OCI-LY3 (cell line): Measurements from ENCODE around the gene DNAH7.

ENCODE experiments used
- H2AFZ ChIP-seq: fragments of 200-600, 300-600 bp; shearing (Covaris generic); 2 replicates; pipeline ENCODE4 v1.6.0; 2014; ENCODE audit warnings: antibody characterized with exemption, low read depth, low read length
- H3K27ac ChIP-seq: fragments of 200-600, 300-600 bp; sonication (generic); 2 replicates; pipeline ENCODE4 v1.5.1; 2014; ENCODE audit warnings: mild to moderate bottlenecking, low read length, moderate library complexity, mixed read lengths
- H3K27me3 ChIP-seq: fragments of 200-600, 300-600 bp; sonication (generic); 2 replicates; pipeline ENCODE4 v1.6.1; 2014; ENCODE audit warnings: low read depth, low read length, mixed read lengths
- H3K36me3 ChIP-seq: fragments of 200-600, 300-600 bp; sonication (generic); replicated peaks from 2 replicates; pipeline ENCODE3; 2014; ENCODE audit warnings: low read depth, low read length, mixed read lengths
- H3K4me1 ChIP-seq: fragments of 300-600, 200-600 bp; sonication (generic); 2 replicates; pipeline ENCODE4 v1.6.1; 2014; ENCODE audit warnings: low read length, mixed read lengths
- H3K4me2 ChIP-seq: fragments of 200-600, 300-600 bp; sonication (generic); 2 replicates; pipeline ENCODE4 v1.6.1; 2014; ENCODE audit warnings: low read length, mixed read lengths
- H3K4me3 ChIP-seq: fragments of 300-600, 200-600 bp; sonication (generic); 2 replicates; pipeline ENCODE4 v1.5.1; 2014; ENCODE audit warnings: antibody characterized with exemption, mild to moderate bottlenecking, low read length, moderate library complexity
- H3K79me2 ChIP-seq: fragments of 300-600, 200-600 bp; shearing (Covaris generic); 2 replicates; pipeline ENCODE4 v1.6.1; 2014; ENCODE audit warnings: mild to moderate bottlenecking, low read length, mixed read lengths
- H3K9ac ChIP-seq: fragments of 300-600, 200-600 bp; shearing (Covaris generic); 2 replicates; pipeline ENCODE4 v1.6.0; 2014; ENCODE audit warnings: mild to moderate bottlenecking, low read length, moderate library complexity
- H3K9me3 ChIP-seq: fragments of 200-600, 300-600 bp; shearing (Covaris generic); 2 replicates; pipeline ENCODE4 v1.6.1; 2014; ENCODE audit warnings: low read length, mixed read lengths; ENCODE audit not compliant: insufficient read depth
- H4K20me1 ChIP-seq: fragments of 200-600, 300-600 bp; sonication (generic); 2 replicates; pipeline ENCODE4 v1.6.1; 2016; ENCODE audit warnings: low read length, mixed read lengths; ENCODE audit not compliant: insufficient read depth
- EZH2phosphoT487 ChIP-seq: fragments of 200-600 bp; shearing (Covaris generic); IDR thresholded peaks from 2 replicates; pipeline ENCODE4 v1.6.1; 2018; ENCODE audit warnings: antibody characterized with exemption, mixed run types, low read depth
- TF ChIP-seq, protein P1 (sequence below): fragments of 200-600, 300-600 bp; sonication (generic); IDR thresholded peaks from 2 replicates; pipeline ENCODE4 v1.5.1; 2014; ENCODE audit warnings: antibody characterized with exemption, low read length, low read depth

Gene DNAH7

GRCh38 chr2:195734395-195734794 lies 334.2 kb downstream of the DNAH7 start:
- H4K20me1 ChIP-seq, result no peaks in the 10 kb centered on the region
- no peak overlapping the region for H3K27ac ChIP-seq
- H3K79me2 ChIP-seq, result no peaks in the 10 kb centered on the region
- TF ChIP-seq EZH2phosphoT487, result no peak
- TF ChIP-seq, protein P1, sequence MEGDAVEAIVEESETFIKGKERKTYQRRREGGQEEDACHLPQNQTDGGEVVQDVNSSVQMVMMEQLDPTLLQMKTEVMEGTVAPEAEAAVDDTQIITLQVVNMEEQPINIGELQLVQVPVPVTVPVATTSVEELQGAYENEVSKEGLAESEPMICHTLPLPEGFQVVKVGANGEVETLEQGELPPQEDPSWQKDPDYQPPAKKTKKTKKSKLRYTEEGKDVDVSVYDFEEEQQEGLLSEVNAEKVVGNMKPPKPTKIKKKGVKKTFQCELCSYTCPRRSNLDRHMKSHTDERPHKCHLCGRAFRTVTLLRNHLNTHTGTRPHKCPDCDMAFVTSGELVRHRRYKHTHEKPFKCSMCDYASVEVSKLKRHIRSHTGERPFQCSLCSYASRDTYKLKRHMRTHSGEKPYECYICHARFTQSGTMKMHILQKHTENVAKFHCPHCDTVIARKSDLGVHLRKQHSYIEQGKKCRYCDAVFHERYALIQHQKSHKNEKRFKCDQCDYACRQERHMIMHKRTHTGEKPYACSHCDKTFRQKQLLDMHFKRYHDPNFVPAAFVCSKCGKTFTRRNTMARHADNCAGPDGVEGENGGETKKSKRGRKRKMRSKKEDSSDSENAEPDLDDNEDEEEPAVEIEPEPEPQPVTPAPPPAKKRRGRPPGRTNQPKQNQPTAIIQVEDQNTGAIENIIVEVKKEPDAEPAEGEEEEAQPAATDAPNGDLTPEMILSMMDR, result no peak
- no peak overlapping the region for H2AFZ ChIP-seq
- no peak overlapping the region for H3K9ac ChIP-seq
- H3K4me1 ChIP-seq, result no peaks in the 10 kb centered on the region
- no peak overlapping the region for H3K4me3 ChIP-seq
- H3K4me2 ChIP-seq, result no peak overlapping the region
- H3K27me3 ChIP-seq, result no peaks in the 10 kb centered on the region
- no peaks in the 10 kb centered on the region for H3K9me3 ChIP-seq
- H3K36me3 ChIP-seq, result peaks cover 8% of the 10 kb centered on the region

GRCh38 chr2:195733831-195734230 lies 334.8 kb downstream of the DNAH7 start:
- Histone ChIP-seq H4K20me1 (no peaks in the 10 kb centered on the region), H3K27me3 (no peaks in the 10 kb centered on the region), H2AFZ (no peak overlapping the region), H3K4me3 (no peak overlapping the region), H3K27ac (no peak overlapping the region), H3K9me3 (no peaks in the 10 kb centered on the region), H3K4me1 (no peaks in the 10 kb centered on the region), H3K4me2 (no peak overlapping the region), H3K9ac (no peak overlapping the region), H3K79me2 (no peaks in the 10 kb centered on the region), H3K36me3 (peaks cover 8% of the 10 kb centered on the region)
- no peak for TF ChIP-seq EZH2phosphoT487
- TF ChIP-seq, protein P1, result no peak

DNA sequence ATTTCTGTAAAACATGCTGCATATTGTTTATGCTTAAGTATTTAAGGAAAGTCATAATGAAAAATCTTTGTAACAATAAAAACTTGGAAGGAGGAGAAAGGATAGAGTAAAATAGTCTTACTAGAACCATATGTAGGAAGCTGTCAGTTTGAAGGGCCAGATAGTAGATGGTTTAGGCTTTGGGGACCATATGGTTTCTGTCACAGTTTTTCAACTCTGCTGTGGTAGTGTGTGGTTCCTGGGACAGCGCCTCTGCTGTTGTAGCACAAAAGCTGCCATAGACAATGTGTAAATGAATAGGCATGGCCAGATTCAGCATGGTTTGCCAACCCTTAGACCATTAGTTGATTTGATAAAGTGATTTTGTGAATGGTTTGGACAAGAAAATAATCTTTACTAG lies 336.1 kb downstream of the DNAH7 start:
- Histone ChIP-seq H3K27ac (no peak overlapping the region), H3K36me3 (peaks cover 8% of the 10 kb centered on the region), H3K4me1 (no peaks in the 10 kb centered on the region), H2AFZ (no peak overlapping the region), H4K20me1 (no peaks in the 10 kb centered on the region), H3K79me2 (no peaks in the 10 kb centered on the region), H3K27me3 (no peaks in the 10 kb centered on the region), H3K4me2 (no peak overlapping the region), H3K9me3 (no peaks in the 10 kb centered on the region), H3K9ac (no peak overlapping the region), H3K4me3 (no peak overlapping the region)
- TF ChIP-seq EZH2phosphoT487, result no peak
- TF ChIP-seq, protein P1, result no peak

DNA sequence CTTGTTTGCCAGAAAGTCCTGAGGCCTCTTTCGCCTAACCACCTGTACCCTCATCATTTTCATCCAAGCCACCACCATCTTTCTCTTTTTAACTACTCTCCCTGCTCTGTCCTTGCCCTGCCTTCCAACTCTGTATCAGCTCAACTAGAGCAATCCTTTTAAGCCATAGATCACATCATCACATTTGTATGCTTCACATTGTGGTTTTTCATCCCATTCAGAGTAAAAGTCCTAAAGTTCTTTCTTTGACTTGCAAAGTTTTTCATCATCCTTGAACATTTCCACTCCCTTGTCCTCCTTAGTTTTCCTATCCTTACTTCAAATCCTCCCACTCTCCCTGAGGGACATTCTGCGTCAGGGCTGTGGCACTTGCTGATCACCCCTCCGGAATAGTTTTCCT lies 337.7 kb downstream of the DNAH7 start:
- TF ChIP-seq, protein P1, result no peak
- TF ChIP-seq EZH2phosphoT487, result no peak
- no peak overlapping the region for H3K9ac ChIP-seq
- H3K4me2 ChIP-seq, result no peak overlapping the region
- no peaks in the 10 kb centered on the region for H3K9me3 ChIP-seq
- H3K27ac ChIP-seq, result no peak overlapping the region
- peaks cover 8% of the 10 kb centered on the region for H3K36me3 ChIP-seq
- no peaks in the 10 kb centered on the region for H3K27me3 ChIP-seq
- no peak overlapping the region for H3K4me3 ChIP-seq
- no peaks in the 10 kb centered on the region for H3K4me1 ChIP-seq
- H3K79me2 ChIP-seq, result no peaks in the 10 kb centered on the region
- no peaks in the 10 kb centered on the region for H4K20me1 ChIP-seq
- H2AFZ ChIP-seq, result no peak overlapping the region
